HG02571 (cell line): ENCODE measurements around the gene DPH5.
"Not testable (repeated sequence)": the region's sequence is repeated elsewhere in the genome, so short reads cannot be mapped to it uniquely, and the experiment has no call there.

Experiments used
- ATAC-seq: cut with Tn5 transposase; IDR thresholded peaks from one replicate; pipeline ENCODE4 v1.9.1; 2021; ENCODE audit warnings: mild to moderate bottlenecking, moderate library complexity; ENCODE audit not compliant: unreplicated experiment

DPH5 gene

GRCh38 chr1:101032129-101032528 lies 6.5 kb upstream of the DPH5 start:
- not testable (repeated sequence) for ATAC-seq

- ATAC-seq, result no peak
Observed at GRCh38 chr1:101030881-101031280, 5.3 kb upstream of the DPH5 start.

GRCh38 chr1:101029184-101029583 lies 3.6 kb upstream of the DPH5 start:
- ATAC-seq, result no peak

- no peak for ATAC-seq
Observed at GRCh38 chr1:101028466-101028865, 2.9 kb upstream of the DPH5 start.

GRCh38 chr1:101027194-101027772 lies 1.7 kb upstream of the DPH5 start:
- ATAC-seq, result no peak

GRCh38 chr1:101026430-101026788 lies 825 bp upstream of the DPH5 start:
- ATAC-seq, result no peak

GRCh38 chr1:101025283-101025656 lies 314 bp downstream of the DPH5 start:
- peak; percentile 25 for ATAC-seq

- no peak for ATAC-seq
Observed at GRCh38 chr1:101022294-101022693, 3.3 kb downstream of the DPH5 start.

GRCh38 chr1:101017448-101017847 lies 8.1 kb downstream of the DPH5 start:
- no peak for ATAC-seq

- ATAC-seq, result no peak
Observed at GRCh38 chr1:101013776-101014175, 11.8 kb downstream of the DPH5 start.

GRCh38 chr1:101008229-101008834 lies 17.3 kb downstream of the DPH5 start:
- ATAC-seq, result no peak

GRCh38 chr1:101006553-101006952 lies 19.0 kb downstream of the DPH5 start:
- ATAC-seq, result no peak

- no peak for ATAC-seq
Observed at GRCh38 chr1:101005871-101006270, 19.7 kb downstream of the DPH5 start.

GRCh38 chr1:101005183-101005582 lies 20.4 kb downstream of the DPH5 start:
- ATAC-seq, result no peak

GRCh38 chr1:101004670-101005069 lies 20.9 kb downstream of the DPH5 start:
- no peak for ATAC-seq

- ATAC-seq, result no peak
Observed at GRCh38 chr1:101004061-101004460, 21.5 kb downstream of the DPH5 start.

GRCh38 chr1:101003012-101003650 lies 22.5 kb downstream of the DPH5 start:
- ATAC-seq, result no peak

- no peak for ATAC-seq
Observed at GRCh38 chr1:101002551-101002950, 23.0 kb downstream of the DPH5 start.

- no peak for ATAC-seq
Observed at GRCh38 chr1:101000131-101000873, 25.3 kb downstream of the DPH5 start.

- ATAC-seq, result no peak
Observed at GRCh38 chr1:100998426-100998825, 27.2 kb downstream of the DPH5 start.

GRCh38 chr1:100995198-100995988 lies 30.2 kb downstream of the DPH5 start:
- no peak for ATAC-seq
